HEK293 (cell line): Measurements from ENCODE around the gene FRAS1.
A peak's percentile ranks its signal among the peaks of the same experiment; 100 is the strongest.

ENCODE experiments used
- BCL6B ChIP-seq: fragments of 450-650 bp; formaldehyde crosslinking; IDR thresholded peaks from 2 replicates; pipeline ENCODE4 v1.5.1; 2017; ENCODE audit warnings: missing biosample characterization, missing genetic modification characterization
- FEZF1 ChIP-seq: fragments of 450-650 bp; formaldehyde crosslinking; IDR thresholded peaks from 2 replicates; pipeline ENCODE4 v1.5.1; 2016; ENCODE audit warnings: missing biosample characterization, missing genetic modification characterization
- IKZF3 ChIP-seq: fragments of 450-650 bp; IDR thresholded peaks from 2 replicates; pipeline ENCODE4 v1.5.0; 2018; ENCODE audit warnings: missing biosample characterization, mild to moderate bottlenecking, missing genetic modification characterization, moderate library complexity
- KLF7 ChIP-seq: fragments of 450-650 bp; formaldehyde crosslinking; IDR thresholded peaks from 2 replicates; pipeline ENCODE4 v1.5.1; 2016; ENCODE audit warnings: missing biosample characterization, missing genetic modification characterization, borderline replicate concordance
- PBX3 ChIP-seq: sonication (generic); formaldehyde crosslinking; IDR thresholded peaks from 2 replicates; pipeline ENCODE4 v1.8.1; 2022; ENCODE audit warnings: mild to moderate bottlenecking, moderate library complexity, missing genetic modification reagents
- PRDM10 ChIP-seq: fragments of 450-650 bp; formaldehyde crosslinking; IDR thresholded peaks from 2 replicates; pipeline ENCODE4 v1.5.1; 2016; ENCODE audit warnings: missing biosample characterization, missing genetic modification characterization
- REST ChIP-seq: fragments of 450-650 bp; formaldehyde crosslinking; IDR thresholded peaks from 2 replicates; pipeline ENCODE4 v1.5.1; 2016; ENCODE audit warnings: missing biosample characterization, missing genetic modification characterization
- SALL2 ChIP-seq: fragments of 450-650 bp; formaldehyde crosslinking; IDR thresholded peaks from 2 replicates; pipeline ENCODE4 v1.5.0; 2017; ENCODE audit warnings: missing biosample characterization, mild to moderate bottlenecking, missing genetic modification characterization, borderline replicate concordance
- SCRT2 ChIP-seq: fragments of 450-650 bp; formaldehyde crosslinking; IDR thresholded peaks from 2 replicates; pipeline ENCODE4 v1.5.1; 2016; ENCODE audit warnings: missing biosample characterization, missing genetic modification characterization
- WT1 ChIP-seq: fragments of 450-650 bp; formaldehyde crosslinking; IDR thresholded peaks from 2 replicates; pipeline ENCODE4 v1.5.1; 2016; ENCODE audit warnings: missing biosample characterization, missing genetic modification characterization
- ZBTB48 ChIP-seq: fragments of 450-650 bp; formaldehyde crosslinking; IDR thresholded peaks from 2 replicates; pipeline ENCODE4 v1.5.1; 2016; ENCODE audit warnings: missing biosample characterization, missing genetic modification characterization
- ZFP3 ChIP-seq: fragments of 450-650 bp; formaldehyde crosslinking; IDR thresholded peaks from 2 replicates; pipeline ENCODE4 v1.5.1; 2016; ENCODE audit warnings: low read depth, missing biosample characterization, missing genetic modification characterization
- ZNF132 ChIP-seq: fragments of 450-650 bp; formaldehyde crosslinking; IDR thresholded peaks from 2 replicates; pipeline ENCODE4 v1.5.1; 2017; ENCODE audit warnings: missing biosample characterization, missing genetic modification characterization, borderline replicate concordance
- ZNF140 ChIP-seq: fragments of 450-650 bp; formaldehyde crosslinking; IDR thresholded peaks from 2 replicates; pipeline ENCODE4 v1.5.1; 2016; ENCODE audit warnings: missing biosample characterization, missing genetic modification characterization
- ZNF148 ChIP-seq: fragments of 450-650 bp; formaldehyde crosslinking; IDR thresholded peaks from 2 replicates; pipeline ENCODE4 v1.5.0; 2017; ENCODE audit warnings: missing biosample characterization, missing genetic modification characterization, borderline replicate concordance
- ZNF155 ChIP-seq: fragments of 450-650 bp; formaldehyde crosslinking; IDR thresholded peaks from 2 replicates; pipeline ENCODE4 v1.5.1; 2016; ENCODE audit warnings: missing biosample characterization, missing genetic modification characterization
- ZNF266 ChIP-seq: fragments of 450-650 bp; formaldehyde crosslinking; IDR thresholded peaks from 2 replicates; pipeline ENCODE4 v1.5.1; 2016; ENCODE audit warnings: missing biosample characterization, missing genetic modification characterization, low read depth
- ZNF302 ChIP-seq: fragments of 450-650 bp; formaldehyde crosslinking; IDR thresholded peaks from 2 replicates; pipeline ENCODE4 v1.5.1; 2016; ENCODE audit warnings: missing biosample characterization, missing genetic modification characterization, low read depth
- ZNF341 ChIP-seq: fragments of 450-650 bp; formaldehyde crosslinking; IDR thresholded peaks from 2 replicates; pipeline ENCODE4; 2016; ENCODE audit warnings: low read depth, missing biosample characterization, missing genetic modification characterization
- ZNF416 ChIP-seq: fragments of 450-650 bp; formaldehyde crosslinking; IDR thresholded peaks from 2 replicates; pipeline ENCODE4 v1.5.1; 2016; ENCODE audit warnings: missing biosample characterization, missing genetic modification characterization
- ZNF433 ChIP-seq: fragments of 450-650 bp; formaldehyde crosslinking; IDR thresholded peaks from 2 replicates; pipeline ENCODE4 v1.5.1; 2016; ENCODE audit warnings: missing biosample characterization, missing genetic modification characterization, low read depth
- ZNF530 ChIP-seq: fragments of 450-650 bp; formaldehyde crosslinking; IDR thresholded peaks from 2 replicates; pipeline ENCODE4 v1.5.1; 2016; ENCODE audit warnings: low read depth, missing biosample characterization, missing genetic modification characterization
- ZNF624 ChIP-seq: fragments of 450-650 bp; formaldehyde crosslinking; IDR thresholded peaks from 2 replicates; pipeline ENCODE4 v1.5.1; 2017; ENCODE audit warnings: missing biosample characterization, missing genetic modification characterization
- TF ChIP-seq, protein P1 (sequence below): fragments of 450-650 bp; formaldehyde crosslinking; IDR thresholded peaks from 2 replicates; pipeline ENCODE4 v1.5.1; 2016; ENCODE audit warnings: missing biosample characterization, missing genetic modification characterization

Gene FRAS1

GRCh38 chr4:78057600-78058550, 752 bp downstream of the FRAS1 start (continued):
- TF ChIP-seq, protein P1, sequence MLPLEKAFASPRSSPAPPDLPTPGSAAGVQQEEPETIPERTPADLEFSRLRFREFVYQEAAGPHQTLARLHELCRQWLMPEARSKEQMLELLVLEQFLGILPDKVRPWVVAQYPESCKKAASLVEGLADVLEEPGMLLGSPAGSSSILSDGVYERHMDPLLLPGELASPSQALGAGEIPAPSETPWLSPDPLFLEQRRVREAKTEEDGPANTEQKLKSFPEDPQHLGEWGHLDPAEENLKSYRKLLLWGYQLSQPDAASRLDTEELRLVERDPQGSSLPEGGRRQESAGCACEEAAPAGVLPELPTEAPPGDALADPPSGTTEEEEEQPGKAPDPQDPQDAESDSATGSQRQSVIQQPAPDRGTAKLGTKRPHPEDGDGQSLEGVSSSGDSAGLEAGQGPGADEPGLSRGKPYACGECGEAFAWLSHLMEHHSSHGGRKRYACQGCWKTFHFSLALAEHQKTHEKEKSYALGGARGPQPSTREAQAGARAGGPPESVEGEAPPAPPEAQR (tag by site-specific recombination) = peak; percentile 80; the same call in 1 of the 2 replicates
- TF ChIP-seq BCL6B (tag by site-specific recombination) (peak; percentile 37; the same call in 1 of the 2 replicates), ZNF624 (tag by site-specific recombination) (no peak), SCRT2 (tag by site-specific recombination) (no peak), SALL2 (no peak), ZNF155 (tag by site-specific recombination) (no peak), IKZF3 (tag by site-specific recombination) (no peak), KLF7 (tag by site-specific recombination) (0 out of 2 replicates have a peak, but pooled peaks have one; percentile 32), PBX3 (CRISPR knock-in tag) (no peak), ZNF530 (tag by site-specific recombination) (no peak), ZNF148 (tag by site-specific recombination) (peak; percentile 72; the same call in 1 of the 2 replicates), ZBTB48 (tag by site-specific recombination) (no peak), ZNF302 (no peak), REST (0 out of 2 replicates have a peak, but pooled peaks have one; percentile 8), FEZF1 (tag by site-specific recombination) (peak; percentile 26; the same call in 1 of the 2 replicates), ZFP3 (tag by site-specific recombination) (no peak), PRDM10 (tag by site-specific recombination) (peak; percentile 83), ZNF266 (no peak), ZNF341 (tag by site-specific recombination) (no peak), ZNF416 (tag by site-specific recombination) (no peak), ZNF132 (tag by site-specific recombination) (no peak), ZNF140 (tag by site-specific recombination) (no peak), WT1 (tag by site-specific recombination) (0 out of 2 replicates have a peak, but pooled peaks have one; percentile 15), ZNF433 (tag by site-specific recombination) (no peak)
